Measurements from ENCODE around the gene HEPACAM. TPM values are rescaled to one million over a fixed set of nuclear protein-coding genes. Genes with fewer than 3 reads are reported as not detected.
A peak's percentile ranks its signal among the peaks of the same experiment; 100 is the strongest.

The HEPACAM gene
- total and polyA plus RNA-seq, 7 donors: 0.27 to 5.5 (median 0.52) TPM; not detected in 2

DNA sequence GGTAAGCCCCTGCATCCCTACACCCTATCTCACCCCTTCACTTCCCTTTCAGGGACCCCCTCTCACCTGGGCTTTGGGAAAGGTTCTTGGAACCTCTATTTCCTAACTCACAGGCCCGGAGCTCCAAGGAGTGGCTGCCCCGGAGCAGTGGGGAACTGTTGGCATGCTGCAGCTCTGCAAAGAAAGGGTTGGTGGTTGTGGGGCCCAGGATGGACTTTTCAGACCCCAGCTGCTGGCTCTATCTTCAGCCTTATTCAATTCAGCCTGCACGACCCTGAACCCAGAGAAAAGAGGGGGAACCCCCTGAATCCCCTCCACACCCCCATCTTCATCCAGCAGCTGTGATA is 48.2 kb downstream of the HEPACAM start:
- peak; percentile 54 for DNase-seq
- Histone ChIP-seq H3K4me1 (peaks cover 0 to 5% (median 0%) of the 10 kb centered on the region in 4 donors), H3K9me3 (no peaks in the 10 kb centered on the region), H3K27me3 (peaks cover 0 to 39% (median 9%) of the 10 kb centered on the region in 3 donors), H3K4me3 (no peak overlapping the region), H3K36me3 (no peaks in the 10 kb centered on the region), H3K27ac (no peak overlapping the region)
- TF ChIP-seq POLR2AphosphoS5 (IDR thresholded peaks at IDR 0.05) (no peak), EP300 (IDR thresholded peaks at IDR 0.05) (no peak), POLR2A (IDR thresholded peaks at IDR 0.05) (no peak)
- TF ChIP-seq, protein P1, sequence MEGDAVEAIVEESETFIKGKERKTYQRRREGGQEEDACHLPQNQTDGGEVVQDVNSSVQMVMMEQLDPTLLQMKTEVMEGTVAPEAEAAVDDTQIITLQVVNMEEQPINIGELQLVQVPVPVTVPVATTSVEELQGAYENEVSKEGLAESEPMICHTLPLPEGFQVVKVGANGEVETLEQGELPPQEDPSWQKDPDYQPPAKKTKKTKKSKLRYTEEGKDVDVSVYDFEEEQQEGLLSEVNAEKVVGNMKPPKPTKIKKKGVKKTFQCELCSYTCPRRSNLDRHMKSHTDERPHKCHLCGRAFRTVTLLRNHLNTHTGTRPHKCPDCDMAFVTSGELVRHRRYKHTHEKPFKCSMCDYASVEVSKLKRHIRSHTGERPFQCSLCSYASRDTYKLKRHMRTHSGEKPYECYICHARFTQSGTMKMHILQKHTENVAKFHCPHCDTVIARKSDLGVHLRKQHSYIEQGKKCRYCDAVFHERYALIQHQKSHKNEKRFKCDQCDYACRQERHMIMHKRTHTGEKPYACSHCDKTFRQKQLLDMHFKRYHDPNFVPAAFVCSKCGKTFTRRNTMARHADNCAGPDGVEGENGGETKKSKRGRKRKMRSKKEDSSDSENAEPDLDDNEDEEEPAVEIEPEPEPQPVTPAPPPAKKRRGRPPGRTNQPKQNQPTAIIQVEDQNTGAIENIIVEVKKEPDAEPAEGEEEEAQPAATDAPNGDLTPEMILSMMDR (IDR thresholded peaks at IDR 0.05): no peak
- intact Hi-C loops (cut with DNase I): no loop called here
- 86 to 91% methylated on average over 3 of the region's 3 CpGs for WGBS, 2 donors

DNA sequence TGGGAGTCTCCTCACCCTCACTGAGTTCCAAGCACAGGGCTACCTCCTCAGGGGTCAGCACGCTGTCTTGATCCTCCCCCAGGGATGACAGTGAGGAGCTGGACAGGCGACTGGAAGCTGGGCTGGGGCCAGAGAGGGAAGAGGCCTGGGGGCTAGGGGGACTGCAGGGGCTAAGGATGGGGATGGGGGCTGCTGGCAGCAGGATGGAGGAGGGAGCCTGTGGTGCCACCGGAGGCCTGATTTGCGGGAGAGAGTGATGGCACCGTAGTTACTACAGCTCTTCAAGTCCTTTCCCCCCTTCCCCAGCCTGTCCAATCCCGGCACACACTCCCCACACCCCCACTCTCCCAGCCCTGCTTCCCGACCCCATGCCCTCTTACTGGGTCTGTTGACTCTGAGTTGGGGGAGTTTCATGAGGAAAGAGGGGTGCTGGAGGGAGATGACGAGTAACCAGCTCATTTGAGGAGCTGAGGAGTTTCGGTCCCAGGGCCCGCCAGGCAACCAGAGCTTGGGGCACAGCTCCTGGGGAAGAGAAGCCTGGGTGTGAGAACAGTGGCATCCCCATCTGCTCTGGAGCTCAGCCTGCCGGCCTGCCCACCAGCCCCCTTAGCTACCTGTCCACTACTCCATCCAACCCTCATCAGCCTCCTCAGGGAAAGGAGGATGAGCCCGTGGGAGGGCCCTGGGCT is 48.7 kb downstream of the HEPACAM start:
- H3K36me3 ChIP-seq: no peaks in the 10 kb centered on the region
- intact Hi-C loops (cut with DNase I): no loop called here
- TF ChIP-seq POLR2A (IDR thresholded peaks at IDR 0.05): no peak
- TF ChIP-seq POLR2AphosphoS5 (IDR thresholded peaks at IDR 0.05): no peak
- H3K9me3 ChIP-seq: no peaks in the 10 kb centered on the region
- peaks cover 0 to 5% (median 0%) of the 10 kb centered on the region in 4 donors for H3K4me1 ChIP-seq
- H3K27ac ChIP-seq: no peak overlapping the region
- no peak overlapping the region for H3K4me3 ChIP-seq
- peaks cover 0 to 39% (median 9%) of the 10 kb centered on the region in 3 donors for H3K27me3 ChIP-seq
- DNase-seq: peak; percentile 57
- 86 to 93% methylated on average over 12 of the region's 12 CpGs for WGBS, 2 donors

DNA sequence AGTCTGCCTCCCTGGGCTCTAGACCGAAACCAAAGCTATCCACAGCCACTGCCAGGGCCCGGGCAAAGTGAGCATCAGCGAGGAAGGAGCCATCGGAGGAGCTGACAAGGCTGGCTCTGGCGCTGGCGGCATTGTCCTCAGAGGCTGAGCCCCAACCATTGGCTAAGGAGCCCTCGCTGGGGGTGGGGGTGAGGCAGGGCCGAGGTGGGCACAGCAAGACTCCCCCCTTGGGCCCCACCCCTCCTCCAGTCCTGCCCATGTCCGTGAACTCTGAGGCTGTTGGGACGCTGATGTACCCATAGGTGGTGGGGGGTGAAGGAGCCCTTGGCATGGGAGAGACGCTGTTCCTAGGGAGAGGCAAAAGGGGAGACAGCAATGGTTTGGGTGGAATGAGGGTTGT is 49.4 kb downstream of the HEPACAM start:
- H3K4me3 ChIP-seq: no peak overlapping the region
- no peaks in the 10 kb centered on the region for H3K36me3 ChIP-seq
- H3K4me1 ChIP-seq: peaks cover 0 to 5% (median 0%) of the 10 kb centered on the region in 4 donors
- H3K27ac ChIP-seq: no peak overlapping the region
- no peak for TF ChIP-seq EP300 (IDR thresholded peaks at IDR 0.05)
- TF ChIP-seq, protein P1 (IDR thresholded peaks at IDR 0.05): no peak
- TF ChIP-seq POLR2AphosphoS5 (IDR thresholded peaks at IDR 0.05): no peak
- TF ChIP-seq POLR2A (IDR thresholded peaks at IDR 0.05): no peak
- intact Hi-C loops (cut with DNase I): no loop called here
- WGBS, 2 donors: 91 to 93% methylated on average over 11 of the region's 11 CpGs
- DNase-seq: peak; percentile 44
- peaks cover 0 to 39% (median 9%) of the 10 kb centered on the region in 3 donors for H3K27me3 ChIP-seq
- no peaks in the 10 kb centered on the region for H3K9me3 ChIP-seq

DNA sequence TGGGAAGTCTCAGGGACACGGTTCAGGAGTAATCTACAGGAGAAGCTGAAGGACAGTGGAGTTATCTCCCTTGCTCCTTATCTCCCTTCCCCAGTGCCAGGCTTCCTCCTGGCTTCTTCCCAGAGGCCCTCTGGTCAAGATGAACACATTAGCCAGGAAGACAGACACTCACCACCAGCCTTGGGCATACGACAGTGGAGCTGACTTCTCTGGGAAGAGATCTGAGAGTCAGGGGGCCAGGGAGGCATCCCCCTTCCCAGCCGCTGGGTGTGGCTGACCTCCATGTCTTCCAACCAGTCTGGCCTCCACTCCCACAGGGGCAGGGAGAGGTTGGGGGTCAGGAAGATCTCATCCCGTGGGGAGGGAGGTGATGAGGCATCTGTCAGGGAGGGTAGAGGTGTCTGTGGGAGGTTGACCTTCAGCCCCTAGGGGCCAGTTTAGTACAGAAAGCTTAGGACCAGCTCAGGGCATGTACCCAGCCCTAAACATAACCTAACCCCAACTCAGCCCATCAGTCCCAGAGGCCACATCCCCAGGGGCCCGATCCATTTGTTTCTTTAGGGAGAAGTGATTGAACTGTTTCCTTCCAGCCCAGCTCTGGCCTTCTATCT is 50.9 kb downstream of the HEPACAM start:
- Histone ChIP-seq H3K36me3 (no peaks in the 10 kb centered on the region), H3K4me1 (peaks cover 0 to 4% (median 0%) of the 10 kb centered on the region in 4 donors), H3K27me3 (peaks cover 0 to 27% (median 9%) of the 10 kb centered on the region in 3 donors), H3K9me3 (no peaks in the 10 kb centered on the region), H3K4me3 (no peak overlapping the region), H3K27ac (no peak overlapping the region)
- peak; percentile 48 for DNase-seq
- 80 to 89% methylated on average over 5 of the region's 5 CpGs for WGBS, 2 donors
- TF ChIP-seq POLR2AphosphoS5 (IDR thresholded peaks at IDR 0.05) (no peak), POLR2A (IDR thresholded peaks at IDR 0.05) (no peak), EP300 (IDR thresholded peaks at IDR 0.05) (no peak)
- TF ChIP-seq, protein P1 (IDR thresholded peaks at IDR 0.05): no peak
- intact Hi-C loops (cut with DNase I): no loop called here

DNA sequence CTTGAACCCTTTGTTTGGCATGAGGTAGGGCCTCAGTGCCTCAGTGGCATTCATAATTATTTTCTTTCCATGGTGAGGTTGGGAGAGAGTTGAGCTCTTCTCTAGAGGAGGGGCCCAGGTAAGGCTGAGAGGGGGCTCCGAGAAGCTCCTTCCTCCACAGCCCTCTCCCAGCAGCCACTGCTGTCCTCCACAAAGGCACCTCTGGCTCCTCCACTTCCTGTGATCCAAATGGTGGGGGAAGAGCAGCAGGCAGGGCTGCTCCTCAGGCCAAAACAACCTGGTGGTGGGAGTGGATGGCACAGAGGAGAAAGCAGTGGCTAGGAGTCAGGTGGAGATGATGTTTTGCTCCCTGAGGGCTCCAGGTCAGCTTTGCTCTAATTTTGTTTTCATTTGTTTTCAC is 51.5 kb downstream of the HEPACAM start:
- peaks cover 0 to 27% (median 9%) of the 10 kb centered on the region in 3 donors for H3K27me3 ChIP-seq
- H3K36me3 ChIP-seq: no peaks in the 10 kb centered on the region
- no peak overlapping the region for H3K27ac ChIP-seq
- no peaks in the 10 kb centered on the region for H3K9me3 ChIP-seq
- DNase-seq: peak; percentile 22
- no peak overlapping the region for H3K4me3 ChIP-seq
- intact Hi-C loops (cut with DNase I): no loop called here
- 87 to 92% methylated on average over 1 of the region's 1 CpG for WGBS, 2 donors
- H3K4me1 ChIP-seq: no peaks in the 10 kb centered on the region
- TF ChIP-seq POLR2AphosphoS5 (IDR thresholded peaks at IDR 0.05) (no peak), EP300 (IDR thresholded peaks at IDR 0.05) (no peak), POLR2A (IDR thresholded peaks at IDR 0.05) (no peak)
- TF ChIP-seq, protein P1 (IDR thresholded peaks at IDR 0.05): no peak
